Testis (tissue), 3 donors: ENCODE measurements around the gene GLDN. TPM values are rescaled to one million over a fixed set of nuclear protein-coding genes. Genes with fewer than 3 reads are reported as not detected.

Source experiments
- DNase-seq: peaks from one replicate; pipeline ENCODE4 v3.0.0-alpha.2; 2019
- H3K27ac ChIP-seq, 2 donors: fragments of 200-600 bp; sonication (generic); one replicate each; pipeline ENCODE4 v1.5.1; 2019
- H3K27me3 ChIP-seq: fragments of 200-600 bp; sonication (generic); one replicate; pipeline ENCODE4 v1.5.1; 2019
- H3K36me3 ChIP-seq: fragments of 200-600 bp; sonication (generic); one replicate; pipeline ENCODE4 v1.5.1; 2017; ENCODE audit warnings: low read depth; ENCODE audit errors: missing control alignments
- H3K4me1 ChIP-seq: fragments of 200-600 bp; sonication (generic); one replicate; pipeline ENCODE4 v1.5.1; 2019
- H3K4me3 ChIP-seq, 2 donors: fragments of 200-600 bp; sonication (generic); one replicate each; pipeline ENCODE4 v1.5.1; 2017 to 2019
- H3K9me3 ChIP-seq: fragments of 200-600 bp; sonication (generic); one replicate; pipeline ENCODE4 v1.5.1; 2017
- CTCF ChIP-seq, 3 experiments: fragments of 450-650 bp in 2 of 3; fragments of 200-600 bp in 1 of 3; sonication (generic) in 1 of 3; IDR thresholded peaks; one replicate each; pipeline ENCODE4 v1.5.1; 2016 to 2019; ENCODE audit warnings: antibody characterized with exemption in 3 of 3, mild to moderate bottlenecking in 2 of 3, moderate library complexity in 1 of 3
- POLR2A ChIP-seq: fragments of 450-650 bp; IDR thresholded peaks from one replicate; pipeline ENCODE4 v1.6.1; 2017; ENCODE audit warnings: antibody characterized with exemption, mild to moderate bottlenecking, moderate library complexity
- WGBS, 2 donors: methylation state at CpG; one replicate each; pipeline ENCODE4 v1.1.5; 2018; 5-methylcytosine and 5-hydroxymethylcytosine counted together
- intact Hi-C: fragments of 100-400 bp; cut with DNase I; formaldehyde crosslinking; loops from one replicate; pipeline ENCODE4 v1.15.1; 2023; ENCODE audit warnings: low total_unique reads
- polyA plus RNA-seq: library from polyadenylated mRNA; stranded (reverse); fragments of 350-450 nt; fragmentation: Illumina TruSeq; extraction: RNeasy Lipid Tissue Mini Kit (QIAGEN cat#74804); gene quantifications from one replicate; pipeline ENCODE4 v1.2.3, GENCODE V29; 2014; ENCODE audit warnings: low read depth, low replicate concordance; ENCODE audit not compliant: insufficient read depth
- total RNA-seq, 2 donors: library from RNA; depleted of rRNA; stranded (reverse); fragments of >200 nt; gene quantifications; one replicate each; pipeline ENCODE4 v1.2.3, GENCODE V29; 2016

The GLDN gene
- total and polyA plus RNA-seq, 3 donors from 2014 or later: 0.37 to 1.3 (median 0.61) TPM

GRCh38 chr15:51366920-51367319, 25.5 kb downstream of the GLDN start:
- H3K36me3 ChIP-seq: no peaks in the 10 kb centered on the region
- WGBS, 2 donors: 53 to 67% methylated on average over 3 of the region's 3 CpGs
- TF ChIP-seq POLR2A: no peak
- TF ChIP-seq CTCF (IDR thresholded peaks at IDR 0.05): no peak

GRCh38 chr15:51367322-51367976, 26.0 kb downstream of the GLDN start:
- peak overlapping the region in 1 of 2 donors; percentile 38 for H3K27ac ChIP-seq
- TF ChIP-seq CTCF (IDR thresholded peaks at IDR 0.05): no peak
- no peaks in the 10 kb centered on the region for H3K36me3 ChIP-seq
- H3K4me3 ChIP-seq: no peak overlapping the region
- DNase-seq: peak; percentile 39
- H3K4me1 ChIP-seq: peaks cover 7% of the 10 kb centered on the region
- 69 to 75% methylated on average over 10 of the region's 10 CpGs for WGBS, 2 donors
- H3K27me3 ChIP-seq: no peaks in the 10 kb centered on the region
- intact Hi-C loops: no loop called here
- no peaks in the 10 kb centered on the region for H3K9me3 ChIP-seq

More at GRCh38 chr15:51366920-51367319, 25.5 kb downstream of the GLDN start:
- intact Hi-C loops: no loop called here
- Histone ChIP-seq H3K4me1 (peaks cover 7% of the 10 kb centered on the region), H3K27me3 (no peaks in the 10 kb centered on the region), H3K9me3 (no peaks in the 10 kb centered on the region), H3K4me3 (no peak overlapping the region), H3K27ac (no peak overlapping the region)
- peak; percentile 79 for DNase-seq

GRCh38 chr15:51368307-51368706, 26.9 kb downstream of the GLDN start:
- Histone ChIP-seq H3K4me1 (peaks cover 7% of the 10 kb centered on the region), H3K36me3 (no peaks in the 10 kb centered on the region), H3K27me3 (no peaks in the 10 kb centered on the region), H3K4me3 (no peak overlapping the region), H3K27ac (peak overlapping the region in 1 of 2 donors; percentile 38), H3K9me3 (no peaks in the 10 kb centered on the region)
- peak; percentile 26 for DNase-seq
- TF ChIP-seq CTCF (IDR thresholded peaks at IDR 0.05) (no peak), POLR2A (no peak)
- 65 to 79% methylated on average over 6 of the region's 6 CpGs for WGBS, 2 donors
- intact Hi-C loops: no loop called here

GRCh38 chr15:51368751-51369450, 27.4 kb downstream of the GLDN start:
- no peak for DNase-seq
- no peak for TF ChIP-seq CTCF (IDR thresholded peaks at IDR 0.05)
- TF ChIP-seq POLR2A: no peak
- 69 to 79% methylated on average over 3 of the region's 3 CpGs for WGBS, 2 donors
- no peak overlapping the region for H3K4me3 ChIP-seq
- no peak overlapping the region for H3K27ac ChIP-seq
- H3K27me3 ChIP-seq: no peaks in the 10 kb centered on the region
- intact Hi-C loops: no loop called here
- no peaks in the 10 kb centered on the region for H3K9me3 ChIP-seq
- H3K36me3 ChIP-seq: no peaks in the 10 kb centered on the region
- peaks cover 7% of the 10 kb centered on the region for H3K4me1 ChIP-seq

GRCh38 chr15:51369451-51369761, 28.0 kb downstream of the GLDN start:
- no peak overlapping the region for H3K4me3 ChIP-seq
- no peaks in the 10 kb centered on the region for H3K27me3 ChIP-seq
- TF ChIP-seq POLR2A (no peak), CTCF (IDR thresholded peaks at IDR 0.05) (no peak)
- 57 to 88% methylated on average over 1 of the region's 1 CpG for WGBS, 2 donors
- DNase-seq: no peak
- intact Hi-C loops: no loop called here
- H3K9me3 ChIP-seq: no peaks in the 10 kb centered on the region
- no peak overlapping the region for H3K27ac ChIP-seq
- H3K36me3 ChIP-seq: no peaks in the 10 kb centered on the region
- peaks cover 7% of the 10 kb centered on the region for H3K4me1 ChIP-seq
